Stimulated activated CD4-positive, alpha-beta T cell treated with anti-CD3 and anti-CD28 coated beads, Interleukin-1b, Interleukin-23, amount 100 ng/mL, for 4 hours (primary cell): Measurements from ENCODE around the gene AAGAB.
"Not testable (repeated sequence)": the region's sequence is repeated elsewhere in the genome, so short reads cannot be mapped to it uniquely, and the experiment has no call there.

Source experiments
- DNase-seq, 2 donors: peaks; one replicate each; pipeline ENCODE4 v3.0.0-alpha.2; 2020; ENCODE audit warnings: low read depth in 2 of 2

Gene AAGAB

DNA sequence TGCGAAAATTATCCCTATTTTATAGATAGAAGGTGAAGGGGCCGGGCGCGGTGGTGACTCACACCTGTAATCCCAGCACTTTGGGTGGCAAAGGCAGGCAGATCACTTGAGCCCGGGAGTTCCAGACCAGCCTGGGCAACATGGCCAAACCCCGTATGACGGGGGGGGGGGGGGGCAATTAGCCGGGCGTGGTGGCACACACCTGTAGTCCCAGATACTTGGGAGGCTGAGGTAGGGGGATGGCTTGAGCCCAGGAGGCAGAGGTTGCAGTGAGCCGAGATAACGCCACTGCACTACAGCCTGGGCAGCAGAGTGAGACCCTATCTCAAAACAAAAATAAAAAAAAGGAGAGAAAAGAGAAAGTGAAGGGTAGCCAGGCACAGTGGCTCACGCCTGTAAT, 1.4 kb downstream of the AAGAB start:
- DNase-seq: no peak

DNA sequence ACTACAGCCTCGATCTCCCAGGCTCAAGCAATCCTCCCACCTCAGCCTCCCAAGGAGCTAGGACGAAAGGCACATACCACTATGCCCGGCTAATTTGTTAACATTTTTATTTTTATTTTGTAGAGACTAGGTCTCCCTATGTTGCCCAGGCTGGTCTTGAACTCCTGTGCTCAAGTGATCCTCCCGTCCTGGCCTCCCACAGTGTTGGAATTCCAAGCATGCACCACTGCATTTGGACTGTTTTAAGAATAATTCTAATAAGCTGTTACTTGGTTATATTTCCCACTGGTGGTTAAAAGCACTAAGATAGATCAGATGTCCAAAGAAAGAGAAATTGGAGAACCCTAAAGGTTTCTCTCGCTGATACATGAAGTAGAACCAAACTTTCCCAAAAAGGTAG, 3.1 kb downstream of the AAGAB start:
- no peak for DNase-seq

DNA sequence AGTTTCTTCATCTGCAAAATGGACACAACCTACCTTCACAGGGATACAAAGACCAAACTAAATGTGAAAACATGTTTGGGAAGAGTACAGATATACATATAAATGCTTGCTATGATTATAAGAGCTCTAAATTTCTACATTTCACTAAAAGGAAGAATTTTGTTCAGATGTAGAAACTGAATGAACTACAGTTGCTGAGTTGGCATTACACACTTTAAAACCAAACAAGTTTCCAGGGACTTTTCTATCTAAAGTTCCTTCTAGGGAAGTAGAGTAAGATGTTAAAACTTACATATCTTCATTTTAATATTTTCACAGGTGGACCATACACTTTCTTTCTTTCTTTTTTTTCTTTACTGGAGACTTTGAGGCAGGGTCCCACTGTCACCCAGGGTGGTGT, 4.6 kb downstream of the AAGAB start:
- no peak for DNase-seq

DNA sequence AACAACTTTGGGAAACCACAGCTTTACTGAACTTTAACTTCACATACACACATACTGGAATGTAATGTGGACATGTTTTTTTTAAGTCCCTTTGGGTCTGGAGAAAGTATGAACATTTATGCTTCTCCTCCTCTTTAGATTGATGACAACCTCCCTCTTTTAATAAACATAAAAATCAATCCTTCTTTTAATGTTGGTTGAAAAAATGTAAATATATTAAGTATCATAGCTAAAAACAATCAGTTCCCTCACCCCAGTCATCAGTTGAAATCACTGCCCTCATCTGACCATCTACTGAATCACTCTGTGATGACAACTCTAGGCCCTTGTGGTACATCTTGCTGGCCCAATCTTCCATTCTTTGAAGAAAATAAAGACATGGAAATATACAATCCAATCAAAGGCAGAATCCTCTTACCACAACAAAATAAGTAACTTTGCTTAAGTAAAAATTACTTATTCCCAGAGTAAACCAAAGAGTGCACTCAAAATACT, 6.4 kb downstream of the AAGAB start:
- DNase-seq: no peak

DNA sequence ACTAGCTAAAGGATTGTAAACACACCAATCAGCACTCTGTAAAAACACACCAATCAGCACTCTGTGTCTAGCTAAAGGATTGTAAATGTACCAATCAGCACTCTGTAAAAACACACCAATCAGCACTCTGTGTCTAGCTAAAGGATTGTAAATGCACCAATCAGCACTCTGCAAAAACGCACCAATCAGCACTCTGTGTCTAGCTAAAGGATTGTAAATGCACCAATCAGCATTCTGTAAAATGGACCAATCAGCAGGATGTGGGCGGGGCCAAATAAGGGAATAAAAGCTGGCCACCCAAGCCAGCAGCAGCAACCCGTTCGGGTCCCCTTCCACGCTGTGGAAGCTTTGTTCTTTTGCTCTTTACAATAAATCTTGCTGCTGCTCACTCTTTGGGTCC, 7.9 kb downstream of the AAGAB start:
- not testable (repeated sequence) for DNase-seq

DNA sequence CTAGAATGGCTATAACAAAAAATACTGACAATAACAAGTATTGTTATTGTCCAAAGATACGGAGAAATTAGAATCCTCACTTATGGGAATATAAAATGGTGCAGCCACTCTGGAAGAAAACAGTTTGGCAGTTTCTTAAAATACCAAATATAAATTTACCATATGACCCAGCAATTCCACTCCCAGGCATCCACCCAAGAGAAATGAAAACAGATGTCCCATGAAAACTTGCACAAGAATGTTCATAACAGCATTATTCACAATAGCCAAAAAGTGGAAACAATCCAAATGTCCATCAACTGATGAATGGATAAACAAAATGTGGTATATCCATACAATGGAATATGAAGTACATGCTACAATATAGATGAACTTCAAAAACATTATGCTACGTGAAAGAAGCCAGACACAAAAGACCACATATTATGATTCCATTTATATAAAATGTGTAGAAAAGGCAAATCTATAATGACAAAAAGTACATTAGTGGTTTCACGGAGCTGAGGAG, 9.4 kb downstream of the AAGAB start:
- DNase-seq: no peak

DNA sequence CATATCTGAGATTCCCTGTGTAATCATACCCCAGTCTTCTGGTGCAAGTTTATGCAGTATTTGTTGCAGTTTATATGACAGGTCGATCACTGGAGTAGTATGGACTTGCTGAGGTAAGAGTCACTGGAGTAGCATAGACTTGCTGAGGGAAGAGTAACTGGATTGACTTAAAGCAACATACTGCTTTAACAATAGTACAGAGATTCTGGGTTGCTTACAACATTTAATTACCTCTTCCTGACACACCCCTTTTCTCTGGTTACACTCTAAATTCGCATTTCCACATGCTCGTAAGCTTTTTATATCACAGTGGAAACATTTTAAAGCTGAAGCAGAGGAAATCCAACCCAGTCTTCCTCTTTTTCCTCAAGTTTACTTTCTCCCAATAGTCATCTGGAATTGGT, 11.8 kb downstream of the AAGAB start:
- DNase-seq: no peak

DNA sequence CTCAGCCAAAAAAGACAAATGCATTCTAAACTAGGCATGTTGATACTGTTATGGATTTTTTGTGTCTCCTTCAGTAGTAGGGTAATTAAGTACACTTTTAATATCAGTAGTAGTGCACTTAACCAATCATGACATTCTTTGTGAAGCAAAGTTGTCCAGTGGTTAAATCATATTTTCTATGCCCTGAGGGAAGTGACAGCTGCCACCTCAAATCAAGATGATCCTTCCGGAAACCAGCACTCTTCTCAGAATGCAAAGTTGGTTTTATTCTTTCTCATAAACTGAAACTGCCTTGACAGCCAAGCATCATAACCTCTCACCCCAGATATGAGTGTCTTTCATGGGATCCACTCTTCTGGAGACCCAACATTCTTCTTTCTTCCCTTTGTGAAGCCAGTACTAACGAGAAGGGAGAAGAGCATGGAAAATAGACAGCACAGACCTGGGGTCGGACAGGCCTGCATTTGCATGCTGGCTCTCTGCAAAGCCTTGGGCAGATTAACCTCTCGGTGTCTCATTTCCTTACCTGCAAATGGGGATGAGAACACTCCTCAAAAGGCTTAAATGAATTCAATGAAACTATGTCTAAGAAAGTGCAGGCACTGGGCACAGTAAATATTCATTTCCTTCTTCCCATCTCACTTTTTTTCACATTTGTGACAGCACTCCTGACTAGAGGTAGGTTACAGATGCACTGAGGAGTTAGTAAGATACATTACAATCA, 13.2 kb downstream of the AAGAB start:
- no peak for DNase-seq

DNA sequence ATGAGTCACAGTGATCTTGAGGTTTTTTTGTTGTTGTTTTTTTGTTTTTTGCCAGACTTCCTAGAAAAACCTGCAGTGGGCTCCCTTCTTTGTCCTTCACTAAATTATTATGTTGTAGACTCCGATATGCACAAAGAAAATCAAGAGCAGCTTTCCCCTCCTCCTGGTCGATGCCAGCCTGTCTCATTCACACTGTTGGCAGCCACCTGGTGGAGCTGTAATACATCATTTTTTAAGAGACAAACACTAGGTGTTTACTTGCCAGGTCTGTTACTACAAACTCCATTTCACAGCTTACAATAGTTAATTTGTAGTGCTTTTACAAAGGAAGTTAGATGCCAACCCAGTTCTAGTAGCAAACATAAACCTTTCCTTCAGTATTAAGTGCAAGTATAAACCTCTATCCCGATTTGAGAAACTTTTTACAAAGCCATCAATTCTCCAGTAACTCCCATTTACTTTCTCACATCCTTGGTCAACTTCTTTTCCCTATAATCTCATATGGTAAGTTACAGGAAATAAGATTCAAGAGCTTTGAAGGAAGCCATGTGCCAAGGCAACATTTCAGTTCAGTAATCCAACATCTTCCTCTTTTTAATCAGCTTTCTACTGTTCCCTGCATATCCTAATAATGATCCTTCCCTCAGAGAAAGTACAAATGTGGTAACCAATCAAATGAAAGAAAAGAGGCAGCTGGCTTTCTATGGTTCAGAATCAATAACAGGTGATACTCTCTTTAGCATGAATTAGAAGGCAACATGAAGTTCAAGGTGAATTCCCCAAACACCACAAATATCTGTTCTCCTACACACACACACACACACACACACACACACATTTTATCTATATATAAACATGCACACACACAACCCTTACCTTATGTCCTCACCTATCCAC, 14.0 kb downstream of the AAGAB start:
- DNase-seq: no peak

DNA sequence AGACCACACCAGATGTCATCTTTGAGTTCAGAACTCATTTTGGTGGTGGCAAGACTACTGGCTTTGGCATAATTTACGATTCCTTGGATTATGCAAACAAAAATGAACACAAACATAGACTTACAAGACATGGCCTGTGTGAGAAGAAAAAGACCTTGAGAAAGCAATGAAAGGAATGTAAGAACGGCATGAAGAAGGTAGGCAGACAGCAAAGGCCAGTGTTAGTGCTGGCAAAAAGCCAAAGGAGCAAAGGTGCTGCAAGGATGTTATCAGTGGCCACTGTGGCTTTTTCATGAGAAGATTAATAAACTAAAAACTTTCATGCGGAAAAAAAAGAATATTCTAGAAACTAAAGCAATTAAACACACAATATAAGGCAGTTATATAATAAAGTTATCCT, 21.9 kb downstream of the AAGAB start:
- DNase-seq: no peak

DNA sequence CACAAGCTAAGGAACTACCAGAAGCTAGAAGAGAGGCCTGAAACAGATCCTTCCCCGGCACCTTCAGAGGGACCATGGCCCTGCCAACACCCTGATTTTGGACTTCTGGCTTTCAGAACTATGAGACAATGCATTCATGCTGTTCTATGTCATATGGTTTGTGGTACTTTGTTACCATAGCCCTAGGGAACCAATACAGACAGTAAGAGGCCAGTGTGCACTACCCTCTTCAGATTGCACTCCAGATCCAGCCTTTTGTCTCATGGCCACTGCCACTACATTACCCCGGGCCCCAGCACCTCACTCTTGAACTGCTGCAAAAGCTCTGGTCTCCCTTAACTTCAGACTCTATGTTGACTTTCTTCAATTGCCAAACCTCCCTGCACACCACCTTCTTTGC, 24.0 kb downstream of the AAGAB start:
- no peak for DNase-seq

DNA sequence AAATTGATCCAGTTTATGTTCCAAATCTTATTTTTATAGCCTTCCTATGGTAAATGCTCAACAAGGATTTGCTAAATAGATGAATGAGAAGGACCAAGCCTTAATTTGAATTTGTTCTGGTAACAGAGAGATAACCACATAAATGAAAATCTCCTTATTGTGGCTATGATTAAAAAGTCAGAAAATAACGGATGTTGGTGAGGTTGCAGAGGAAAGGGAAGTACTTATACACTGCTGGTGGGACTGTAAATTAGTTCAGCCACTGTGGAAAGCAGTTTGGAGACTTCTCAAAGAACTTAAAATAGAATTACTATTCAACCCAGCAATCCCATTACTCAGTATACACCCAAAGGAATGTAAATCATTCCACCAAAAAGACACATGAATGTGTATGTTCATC, 26.2 kb downstream of the AAGAB start:
- DNase-seq: no peak

DNA sequence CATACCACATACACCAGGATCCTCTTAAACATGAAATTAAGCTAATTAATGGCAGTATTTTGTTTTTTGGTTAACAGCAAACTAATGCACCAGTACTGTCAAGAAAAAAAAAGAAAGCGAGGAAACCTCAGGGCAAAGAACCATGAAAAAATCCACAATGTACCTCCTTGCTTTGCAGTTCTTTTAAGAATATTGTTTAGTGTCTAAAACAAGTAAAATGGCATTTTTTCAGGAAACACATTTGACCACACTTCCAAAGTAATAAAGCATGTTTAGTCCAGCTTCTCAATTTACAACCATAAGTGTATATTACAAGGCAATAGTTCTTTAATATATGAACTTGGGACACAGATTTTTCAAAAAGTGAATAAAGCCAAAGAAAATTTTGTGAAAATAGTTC, 26.6 kb downstream of the AAGAB start:
- no peak for DNase-seq

DNA sequence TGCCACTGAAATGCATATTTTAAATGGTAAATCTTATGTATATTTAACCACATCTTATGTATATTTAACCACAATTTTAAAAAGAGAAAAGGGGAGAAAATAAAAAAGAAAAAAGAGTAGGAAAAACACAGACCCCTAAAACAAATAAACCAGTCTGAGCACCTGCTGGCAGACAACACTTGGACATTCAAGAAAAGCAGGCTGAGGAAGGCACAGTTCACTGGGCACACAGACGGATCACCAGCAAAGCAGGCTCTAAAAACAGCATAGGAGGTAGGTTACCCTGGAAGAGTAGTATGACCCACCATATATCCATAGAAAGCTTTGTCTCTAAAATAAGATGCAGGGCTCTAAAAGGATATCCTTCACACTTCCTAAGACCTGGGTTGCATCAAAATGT, 27.0 kb downstream of the AAGAB start:
- no peak for DNase-seq

DNA sequence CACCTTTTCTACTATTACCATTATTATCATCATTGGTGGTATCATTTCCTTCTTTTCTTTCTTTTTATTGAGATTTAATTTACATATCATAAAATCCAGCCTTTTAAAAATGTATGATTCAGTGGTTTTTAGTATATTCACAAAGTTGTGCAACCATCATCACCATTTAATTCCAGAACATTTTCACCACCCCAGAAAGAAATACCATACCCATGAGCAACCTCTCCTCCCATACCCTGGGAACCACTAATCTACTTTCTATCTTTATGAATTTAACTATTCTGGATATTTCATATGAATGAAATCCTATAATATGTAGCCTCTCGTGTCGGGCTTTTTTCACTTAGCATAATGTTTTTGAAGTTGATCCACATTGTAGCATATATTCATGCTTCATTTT, 29.1 kb downstream of the AAGAB start:
- no peak for DNase-seq

DNA sequence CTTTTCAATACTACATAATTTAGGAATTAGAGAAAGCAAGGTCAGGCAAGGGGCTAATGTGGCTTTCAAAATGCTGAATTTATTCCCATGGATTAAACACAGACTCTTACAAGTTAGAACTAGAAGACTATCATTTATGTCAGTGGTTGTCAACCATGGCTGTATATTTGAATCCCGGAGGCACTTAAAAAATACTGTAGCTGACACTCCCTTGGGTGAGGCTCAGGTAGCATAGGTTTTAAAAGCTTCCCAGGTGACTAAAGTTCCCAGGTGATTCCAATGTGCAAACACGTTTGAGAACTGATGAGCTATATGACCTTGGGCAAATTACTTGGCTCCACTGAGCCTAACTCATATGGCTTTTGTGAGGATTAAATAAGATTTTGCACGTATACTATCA, 29.6 kb downstream of the AAGAB start:
- DNase-seq: no peak

DNA sequence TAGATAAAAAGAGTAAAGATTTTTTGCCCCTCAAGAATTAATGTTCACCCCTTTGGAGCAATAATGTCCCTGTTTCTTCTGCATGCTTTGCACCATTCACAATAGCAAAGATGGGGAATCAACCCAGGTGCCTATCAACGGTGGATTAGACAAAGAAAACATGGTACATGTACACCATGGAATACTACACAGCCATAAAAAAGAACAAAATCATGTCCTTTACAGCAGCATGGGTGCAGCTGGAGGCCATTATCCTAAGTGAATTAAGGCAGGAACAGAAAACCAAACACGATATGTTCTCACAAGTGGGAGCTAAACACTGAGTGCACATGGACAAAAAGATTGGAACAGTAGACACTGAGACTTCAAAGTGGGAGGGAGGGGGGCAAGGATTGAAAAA, 35.2 kb downstream of the AAGAB start:
- no peak for DNase-seq

DNA sequence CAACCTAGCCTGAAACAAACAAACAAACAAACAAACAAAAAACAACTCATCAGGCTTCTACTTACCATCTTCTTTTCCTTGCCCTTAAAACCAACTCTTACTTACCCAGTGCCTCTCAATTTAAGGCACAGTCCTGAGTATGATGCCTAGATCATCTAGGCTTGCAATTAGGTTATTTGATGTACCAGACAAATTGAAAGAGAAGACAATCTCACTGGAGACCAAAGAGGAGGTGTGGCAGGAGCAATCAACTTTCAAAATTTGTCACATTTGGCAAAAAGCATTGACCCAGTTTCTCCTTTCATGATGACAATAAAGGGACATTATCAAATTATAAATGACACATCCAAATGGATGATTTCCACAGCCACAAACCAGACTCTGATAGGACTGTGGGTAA, 36.0 kb downstream of the AAGAB start:
- no peak for DNase-seq

DNA sequence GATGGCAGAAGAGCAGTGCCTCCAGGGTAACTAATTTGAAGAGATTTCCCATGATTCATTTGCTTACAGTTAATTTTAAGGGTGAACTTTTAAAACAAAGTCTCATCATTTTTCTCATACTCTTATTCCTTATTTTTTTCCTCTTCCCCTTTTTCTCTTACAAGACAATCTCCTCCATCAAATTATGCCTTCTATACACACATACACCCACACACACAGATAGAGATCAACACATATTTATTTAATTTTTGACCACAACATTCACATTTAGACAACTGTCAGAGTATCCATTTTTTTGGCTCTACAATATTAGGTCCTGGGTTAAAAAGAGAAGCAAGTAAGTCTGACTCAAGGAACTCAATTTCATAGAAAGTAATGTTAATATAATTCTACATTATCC, 37.6 kb downstream of the AAGAB start:
- DNase-seq: no peak

DNA sequence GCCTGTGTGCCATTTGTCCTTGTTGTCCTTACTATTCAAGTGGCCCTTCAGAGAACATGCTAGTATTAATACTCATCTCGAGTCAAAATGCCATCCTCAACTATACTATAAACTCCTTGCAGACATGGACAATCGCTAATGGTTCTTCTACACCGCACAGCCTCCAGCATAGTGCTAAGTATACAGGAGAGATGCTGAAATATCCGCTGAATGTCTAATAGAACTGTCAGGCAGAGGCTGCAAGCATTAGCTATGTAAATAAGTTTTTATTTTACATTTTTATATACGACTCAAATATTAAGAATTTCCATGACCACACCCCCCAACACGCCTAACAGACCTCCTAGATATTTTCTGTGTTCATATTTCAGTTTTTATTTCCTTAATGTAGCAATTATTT, 39.4 kb downstream of the AAGAB start:
- no peak for DNase-seq

DNA sequence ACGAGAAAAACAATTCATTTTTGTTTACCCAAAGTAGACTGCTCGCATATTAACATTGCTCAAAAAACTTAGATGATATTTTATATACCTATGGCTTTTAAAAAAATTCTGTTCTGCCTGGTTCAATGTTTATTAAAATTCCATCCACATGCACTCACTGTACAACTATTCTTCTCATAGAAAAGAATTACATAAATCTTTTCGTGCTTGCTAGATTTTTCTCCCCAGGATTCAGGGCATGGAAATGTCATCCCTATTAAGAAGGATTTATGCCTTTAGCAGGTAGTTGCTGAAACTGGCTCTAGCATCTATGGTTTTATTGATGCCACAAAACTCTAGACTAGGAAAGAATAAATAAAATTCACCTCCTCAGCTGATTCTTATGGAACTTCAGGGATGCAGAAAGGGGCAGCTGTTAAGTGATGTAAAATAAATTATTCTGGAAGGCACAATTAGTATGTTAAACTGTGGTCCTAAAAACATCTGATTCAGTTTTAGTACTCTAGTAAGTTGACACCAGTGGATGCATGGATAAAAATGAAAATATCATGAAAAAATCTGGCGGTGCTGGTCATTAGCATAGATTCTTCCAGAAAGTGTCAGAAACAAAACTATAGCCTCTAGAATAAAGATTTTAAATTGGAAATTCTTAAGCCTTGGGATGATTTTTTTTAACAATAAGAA, 41.6 kb downstream of the AAGAB start:
- DNase-seq: no peak

DNA sequence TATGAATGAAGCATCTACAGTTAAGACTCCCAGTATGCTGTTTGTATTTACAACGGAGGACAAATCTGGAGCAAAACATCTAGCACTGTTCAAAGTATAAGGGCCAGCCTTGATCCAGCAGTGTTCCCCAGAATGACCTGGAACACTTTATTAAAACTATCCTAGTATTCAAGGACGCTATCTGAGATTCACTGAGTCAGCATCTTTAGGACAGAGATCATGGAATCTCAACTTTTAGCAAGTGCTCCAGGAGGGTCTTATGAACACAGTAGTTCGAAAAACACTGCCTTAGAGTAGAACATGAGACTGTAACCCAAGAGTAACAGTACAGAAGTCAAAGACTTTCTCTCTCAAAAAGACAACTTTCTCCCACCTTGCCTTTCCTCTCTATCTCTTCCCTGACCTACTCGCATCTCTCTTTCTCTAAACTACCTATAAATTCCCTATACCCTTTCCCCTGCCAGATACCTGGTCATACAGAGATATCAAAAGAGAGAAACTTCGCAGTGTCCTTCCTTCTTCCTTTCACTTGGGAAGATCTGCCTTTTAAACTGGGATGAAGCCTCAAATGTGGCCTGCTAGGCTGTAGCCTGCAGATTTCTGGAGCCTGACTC, 43.8 kb downstream of the AAGAB start:
- DNase-seq: no peak
